AG04450 (cell line): ENCODE measurements around the gene ATRIP. TPM values are rescaled to one million over a fixed set of nuclear protein-coding genes. Genes with fewer than 3 reads are reported as not detected.

ENCODE experiments used
- CTCF ChIA-PET: fragments of 300-600, 350-600 bp; formaldehyde crosslinking; extraction: SDS; loops from one replicate; lab custom pipeline; 2022; ENCODE audit warnings: antibody characterized with exemption, inconsistent platforms; lab: Charles Lee
- POLR2A ChIA-PET: fragments of 350-600 bp; formaldehyde crosslinking; extraction: SDS; loops from one replicate; lab custom pipeline; 2021; ENCODE audit warnings: antibody characterized with exemption, inconsistent platforms; lab: Yijun Ruan, JAX
- DNase-seq: peaks from one replicate; pipeline ENCODE4 v3.0.0-alpha.2; 2011; ENCODE audit warnings: low read depth, low spot score
- H3K27ac ChIP-seq: one replicate; pipeline ENCODE4 v1.5.1; 2012; ENCODE audit warnings: low read depth, low read length, control low read depth
- H3K27me3 ChIP-seq: one replicate; pipeline ENCODE4 v1.6.0; 2012; ENCODE audit warnings: low read length; ENCODE audit not compliant: control insufficient read depth, insufficient read depth
- H3K4me3 ChIP-seq: 2 replicates; pipeline ENCODE4 v1.5.1; 2011; ENCODE audit warnings: mild to moderate bottlenecking, low read depth, low read length, control low read depth
- H3K9me3 ChIP-seq: 2 replicates; pipeline ENCODE4 v1.5.1; 2012; ENCODE audit warnings: low read length; ENCODE audit not compliant: control insufficient read depth, insufficient read depth
- CTCF ChIP-seq: IDR thresholded peaks from 2 replicates; pipeline ENCODE4 v1.5.1; 2011; ENCODE audit warnings: low read depth, low read length, control low read depth, inconsistent platforms
- polyA plus RNA-seq: library from polyadenylated mRNA; depleted of rRNA; stranded (reverse); fragments of >200 nt; gene quantifications from 2 replicates; pipeline ENCODE4 v1.2.3, GENCODE V29; 2011; rRNA removed

ATRIP gene
- polyA plus RNA-seq, 1 experiment: 5.8 TPM

GRCh38 chr3:48514431-48515227, 68.1 kb downstream of the ATRIP start:
- H3K4me3 ChIP-seq: no peak overlapping the region
- no peak for TF ChIP-seq CTCF
- H3K27me3 ChIP-seq: no peaks in the 10 kb centered on the region
- no peak for DNase-seq
- POLR2A ChIA-PET: no interaction called here
- H3K9me3 ChIP-seq: no peaks in the 10 kb centered on the region
- H3K27ac ChIP-seq: no peak overlapping the region
- CTCF ChIA-PET: interaction anchor here (1.1 kb wide), 1 partner anchor 114 kb away, joined by 3 read pairs; no protein-coding TSS in a partner anchor

Other genes starting within 250 kb of the ATRIP start
- gene CAMP, start 223.2 kb upstream of the ATRIP start, polyA plus RNA-seq: not detected in 2 replicates
- 3.3 TPM in 2 replicates for gene ZNF589, start 205.6 kb upstream of the ATRIP start, polyA plus RNA-seq
- gene NME6, start 145.4 kb upstream of the ATRIP start, polyA plus RNA-seq: 22.6 and 25.8 TPM in 2 replicates
- gene SPINK8, start 113.1 kb upstream of the ATRIP start, polyA plus RNA-seq: not detected in 2 replicates
- gene FBXW12, start 74.5 kb upstream of the ATRIP start, polyA plus RNA-seq: not detected in 2 replicates
- 13.4 and 18.3 TPM in 2 replicates for gene PLXNB1, start 16.7 kb upstream of the ATRIP start, polyA plus RNA-seq
- gene CCDC51, start 6.6 kb upstream of the ATRIP start, polyA plus RNA-seq: 9.5 and 11.1 TPM in 2 replicates
- 207 and 316 TPM in 2 replicates for gene TMA7, start 6.5 kb upstream of the ATRIP start, polyA plus RNA-seq
- gene SHISA5, start 57.4 kb downstream of the ATRIP start, polyA plus RNA-seq: 124 and 151 TPM in 2 replicates
- 6.1 and 7.2 TPM in 2 replicates for gene PFKFB4, start 110.1 kb downstream of the ATRIP start, polyA plus RNA-seq
- 1.2 and 2.2 TPM in 2 replicates for gene UCN2, start 117.0 kb downstream of the ATRIP start, polyA plus RNA-seq
- gene COL7A1, start 148.6 kb downstream of the ATRIP start, polyA plus RNA-seq: 19.8 and 25.8 TPM in 2 replicates
- 379 and 468 TPM in 2 replicates for gene UQCRC1, start 162.9 kb downstream of the ATRIP start, polyA plus RNA-seq
- not detected in 2 replicates for gene TMEM89, start 175.0 kb downstream of the ATRIP start, polyA plus RNA-seq
- gene SLC26A6, start 188.7 kb downstream of the ATRIP start, polyA plus RNA-seq: 22.2 and 23.1 TPM in 2 replicates
- 0.55 and 0.73 TPM in 2 replicates for gene CELSR3, start 216.1 kb downstream of the ATRIP start, polyA plus RNA-seq
- 25.4 and 36.3 TPM in 2 replicates for gene NCKIPSD, start 239.2 kb downstream of the ATRIP start, polyA plus RNA-seq